Measurements from ENCODE around the gene LACC1.

LACC1 gene

DNA sequence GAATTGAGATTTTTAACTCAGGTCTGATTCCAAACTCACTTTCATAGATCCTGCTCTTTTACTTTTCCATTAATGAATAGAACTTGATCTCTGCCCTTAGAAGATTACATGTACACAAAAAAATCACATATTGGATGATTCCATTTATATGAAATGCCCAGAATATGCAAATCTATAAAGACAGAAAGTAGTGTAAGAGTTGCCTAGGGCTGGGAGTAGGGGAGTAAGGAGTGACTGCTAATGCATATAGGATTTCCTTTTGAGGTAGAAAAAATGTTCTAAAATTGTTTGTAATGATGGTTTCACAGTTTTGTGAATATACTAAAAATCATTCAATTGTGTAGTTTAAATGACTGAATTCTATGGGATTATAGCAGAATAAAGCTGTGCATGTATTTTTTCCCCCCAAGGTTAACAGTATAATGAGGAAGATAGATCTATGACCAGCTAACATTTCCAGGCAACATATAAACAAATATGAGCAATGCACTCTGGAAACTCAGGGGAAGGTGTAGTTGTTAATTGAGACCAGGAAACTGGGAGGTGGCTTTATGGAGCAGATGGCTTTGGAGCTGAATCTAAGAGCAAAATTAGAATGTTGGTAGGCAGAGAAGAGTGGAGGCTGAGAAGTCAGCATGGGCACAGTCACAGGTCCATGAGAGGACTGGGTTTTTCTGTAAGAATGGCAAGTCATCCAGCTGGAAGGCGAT lies 41.4 kb downstream of the LACC1 start:
- H3K9ac ChIP-seq (ENCODE audit: insufficient read length): no peak overlapping the region
- no peak overlapping the region for H3K4me3 ChIP-seq
- TF ChIP-seq EZH2 (IDR thresholded peaks at IDR 0.05) (no peak), FOXP2 (optimal IDR thresholded peaks at IDR 0.05; ENCODE audit: control extremely low read depth, extremely low read length, insufficient read depth) (no peak), POLR2AphosphoS5 (IDR thresholded peaks at IDR 0.05; ENCODE audit: borderline replicate concordance, low read depth, low read length) (no peak)
- DNase-seq (ENCODE audit: low read depth, low spot score): no peak
- no peaks in the 10 kb centered on the region for H3K9me3 ChIP-seq (ENCODE audit: low read depth, low read length)
- no peaks in the 10 kb centered on the region for H3K36me3 ChIP-seq (ENCODE audit: insufficient read depth, low read length)
- no peak overlapping the region for H3K27ac ChIP-seq

DNA sequence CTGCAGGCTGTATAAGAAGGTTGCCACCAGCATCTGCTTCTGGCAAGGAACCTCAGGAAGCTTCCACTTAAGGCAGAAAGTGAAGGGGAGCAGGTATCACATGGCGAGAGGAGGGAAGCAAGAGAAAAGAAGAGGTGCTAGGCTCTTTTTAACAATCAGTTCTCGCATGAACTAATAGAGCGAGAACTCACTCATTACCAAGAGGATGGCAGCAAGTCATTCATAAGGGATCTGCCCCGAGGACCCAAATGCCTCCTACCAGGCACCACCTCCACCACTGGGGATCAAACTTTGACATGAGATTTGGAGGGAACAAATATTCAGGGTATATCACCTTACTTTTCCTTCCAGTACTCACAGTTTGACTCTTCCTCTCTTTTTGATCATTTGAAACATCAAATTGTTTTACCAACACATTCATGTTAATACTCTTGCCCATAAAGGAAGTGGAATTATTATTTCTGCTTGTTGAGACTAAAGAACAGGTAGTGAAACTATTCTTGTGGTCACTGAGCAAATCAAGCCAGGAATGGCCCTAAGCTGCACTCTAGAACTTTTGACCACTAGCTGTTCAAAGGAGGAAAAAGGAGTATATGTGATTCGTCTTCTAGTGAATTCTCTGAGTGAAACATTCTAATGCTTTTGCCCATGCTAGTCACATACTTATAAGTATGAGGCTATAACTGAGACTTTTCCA lies 45.0 kb downstream of the LACC1 start:
- no peak for DNase-seq (ENCODE audit: low read depth, low spot score)
- no peak overlapping the region for H3K9ac ChIP-seq (ENCODE audit: insufficient read length)
- H3K9me3 ChIP-seq (ENCODE audit: low read depth, low read length): no peaks in the 10 kb centered on the region
- no peaks in the 10 kb centered on the region for H3K36me3 ChIP-seq (ENCODE audit: insufficient read depth, low read length)
- TF ChIP-seq FOXP2 (optimal IDR thresholded peaks at IDR 0.05; ENCODE audit: control extremely low read depth, extremely low read length, insufficient read depth): no peak
- no peak for TF ChIP-seq POLR2AphosphoS5 (IDR thresholded peaks at IDR 0.05; ENCODE audit: borderline replicate concordance, low read depth, low read length)
- no peak for TF ChIP-seq EZH2 (IDR thresholded peaks at IDR 0.05)
- no peak overlapping the region for H3K4me3 ChIP-seq
- no peak overlapping the region for H3K27ac ChIP-seq

DNA sequence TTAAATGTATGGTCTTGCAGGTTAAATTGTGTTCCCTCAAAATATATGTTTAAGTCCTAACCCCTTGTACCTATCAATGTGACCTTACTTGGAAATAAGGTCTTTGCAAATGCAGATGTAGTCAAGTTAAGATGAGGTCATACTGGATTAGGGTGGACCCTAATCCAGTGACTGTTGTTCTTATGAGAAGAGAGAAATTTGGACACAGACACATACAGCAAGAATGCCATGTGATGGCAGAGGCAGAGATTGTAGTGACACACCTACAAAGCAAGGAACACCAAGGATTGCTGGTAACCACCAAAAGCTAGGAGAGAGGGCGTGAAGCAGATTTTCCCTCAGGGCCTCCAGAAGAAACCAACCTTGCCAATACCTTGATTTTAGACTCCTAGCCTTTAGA lies 50.2 kb downstream of the LACC1 start:
- no peak for TF ChIP-seq EZH2 (IDR thresholded peaks at IDR 0.05)
- TF ChIP-seq FOXP2 (optimal IDR thresholded peaks at IDR 0.05; ENCODE audit: control extremely low read depth, extremely low read length, insufficient read depth): no peak
- no peak for TF ChIP-seq POLR2AphosphoS5 (IDR thresholded peaks at IDR 0.05; ENCODE audit: borderline replicate concordance, low read depth, low read length)
- no peak for DNase-seq (ENCODE audit: low read depth, low spot score)
- Histone ChIP-seq H3K27ac (no peak overlapping the region), H3K4me3 (no peak overlapping the region), H3K9me3 (ENCODE audit: low read depth, low read length) (no peaks in the 10 kb centered on the region), H3K9ac (ENCODE audit: insufficient read length) (no peak overlapping the region), H3K36me3 (ENCODE audit: insufficient read depth, low read length) (no peaks in the 10 kb centered on the region)

DNA sequence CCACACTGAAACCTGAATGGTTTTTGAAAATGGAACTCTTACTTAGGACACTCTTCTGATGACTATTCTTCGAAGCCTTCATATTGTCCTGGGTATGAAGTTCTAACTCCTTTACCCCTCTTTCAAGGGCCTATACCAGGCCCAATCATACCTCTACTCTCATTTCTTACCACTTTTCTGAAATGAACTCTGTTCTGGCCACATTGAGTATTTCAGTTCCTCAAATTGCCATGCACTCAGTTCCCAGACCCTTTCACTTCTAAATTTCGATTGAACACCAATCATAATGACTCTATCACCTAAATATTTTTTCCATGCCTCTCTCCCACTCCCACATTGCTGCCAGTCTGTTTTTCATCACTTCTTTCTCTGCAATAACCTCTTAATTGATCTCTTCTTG lies 53.7 kb downstream of the LACC1 start:
- Histone ChIP-seq H3K9ac (ENCODE audit: insufficient read length) (no peak overlapping the region), H3K9me3 (ENCODE audit: low read depth, low read length) (no peaks in the 10 kb centered on the region), H3K36me3 (ENCODE audit: insufficient read depth, low read length) (no peaks in the 10 kb centered on the region), H3K27ac (no peak overlapping the region), H3K4me3 (no peak overlapping the region)
- no peak for TF ChIP-seq POLR2AphosphoS5 (IDR thresholded peaks at IDR 0.05; ENCODE audit: borderline replicate concordance, low read depth, low read length)
- no peak for TF ChIP-seq EZH2 (IDR thresholded peaks at IDR 0.05)
- no peak for TF ChIP-seq FOXP2 (optimal IDR thresholded peaks at IDR 0.05; ENCODE audit: control extremely low read depth, extremely low read length, insufficient read depth)
- DNase-seq (ENCODE audit: low read depth, low spot score): no peak

DNA sequence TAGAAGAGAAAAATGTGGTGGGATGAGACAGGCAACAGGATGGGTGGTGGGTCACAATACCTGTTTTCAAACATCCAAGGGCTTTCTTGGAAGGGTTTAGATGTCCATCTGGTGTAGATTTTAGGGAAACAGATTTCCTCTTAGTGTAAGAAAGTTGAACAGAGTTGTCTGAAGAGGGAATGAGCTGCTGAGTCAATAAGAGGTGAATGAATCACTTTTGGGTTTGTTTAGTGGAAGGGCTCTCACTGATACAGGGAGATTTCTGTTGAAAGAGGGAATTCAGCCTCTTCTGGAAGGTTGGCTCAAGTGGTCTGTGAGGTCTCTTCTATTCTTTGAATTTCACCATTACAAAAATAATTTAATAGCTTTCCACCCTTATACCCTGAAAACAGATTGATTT lies 54.6 kb downstream of the LACC1 start:
- TF ChIP-seq EZH2 (IDR thresholded peaks at IDR 0.05) (no peak), POLR2AphosphoS5 (IDR thresholded peaks at IDR 0.05; ENCODE audit: borderline replicate concordance, low read depth, low read length) (no peak), FOXP2 (optimal IDR thresholded peaks at IDR 0.05; ENCODE audit: control extremely low read depth, extremely low read length, insufficient read depth) (no peak)
- no peak for DNase-seq (ENCODE audit: low read depth, low spot score)
- no peak overlapping the region for H3K27ac ChIP-seq
- H3K9ac ChIP-seq (ENCODE audit: insufficient read length): no peak overlapping the region
- H3K4me3 ChIP-seq: no peak overlapping the region
- no peaks in the 10 kb centered on the region for H3K36me3 ChIP-seq (ENCODE audit: insufficient read depth, low read length)
- no peaks in the 10 kb centered on the region for H3K9me3 ChIP-seq (ENCODE audit: low read depth, low read length)

DNA sequence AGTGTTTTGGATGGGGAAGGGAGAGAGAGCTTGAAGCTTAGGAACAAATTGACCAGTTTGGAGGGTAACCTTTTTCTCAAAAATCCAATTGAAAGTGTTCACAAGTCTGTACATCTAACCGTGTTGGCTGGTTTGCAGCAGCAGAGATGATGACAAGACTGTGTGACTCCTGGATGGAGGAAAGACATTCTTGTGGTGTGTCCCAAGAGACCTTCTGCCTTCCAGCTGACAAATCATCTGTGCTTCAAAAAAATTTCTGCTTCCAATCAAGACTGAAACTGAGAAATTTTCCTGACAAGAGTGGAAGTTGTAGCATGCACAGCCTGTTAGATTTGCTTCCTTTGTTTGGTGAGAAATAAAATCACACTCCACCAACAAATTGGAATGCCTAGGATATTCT lies 56.2 kb downstream of the LACC1 start:
- H3K27ac ChIP-seq: no peak overlapping the region
- no peak overlapping the region for H3K9ac ChIP-seq (ENCODE audit: insufficient read length)
- no peaks in the 10 kb centered on the region for H3K9me3 ChIP-seq (ENCODE audit: low read depth, low read length)
- H3K4me3 ChIP-seq: no peak overlapping the region
- DNase-seq (ENCODE audit: low read depth, low spot score): no peak
- TF ChIP-seq POLR2AphosphoS5 (IDR thresholded peaks at IDR 0.05; ENCODE audit: borderline replicate concordance, low read depth, low read length) (no peak), FOXP2 (optimal IDR thresholded peaks at IDR 0.05; ENCODE audit: control extremely low read depth, extremely low read length, insufficient read depth) (no peak), EZH2 (IDR thresholded peaks at IDR 0.05) (no peak)
- no peaks in the 10 kb centered on the region for H3K36me3 ChIP-seq (ENCODE audit: insufficient read depth, low read length)

DNA sequence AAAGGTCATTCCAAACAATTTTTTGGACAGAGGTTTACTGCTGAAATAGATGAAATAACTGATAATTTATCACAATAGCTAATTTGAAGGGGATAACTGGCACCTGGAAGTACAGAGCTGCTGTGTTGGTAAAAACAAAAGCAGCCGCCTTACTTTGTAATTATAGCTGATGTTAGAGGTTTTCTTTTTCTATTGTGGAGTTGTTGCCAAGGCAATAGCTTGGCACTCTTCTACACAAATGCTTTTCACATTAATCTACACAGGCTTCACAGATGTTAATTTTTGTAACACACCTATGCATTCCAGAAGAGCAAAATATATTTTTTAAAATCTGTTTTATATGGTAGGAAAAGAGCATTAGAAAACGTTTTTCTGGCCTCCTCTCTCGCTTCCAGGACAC lies 56.9 kb downstream of the LACC1 start:
- H3K4me3 ChIP-seq: no peak overlapping the region
- H3K9me3 ChIP-seq (ENCODE audit: low read depth, low read length): no peaks in the 10 kb centered on the region
- H3K27ac ChIP-seq: no peak overlapping the region
- H3K36me3 ChIP-seq (ENCODE audit: insufficient read depth, low read length): no peaks in the 10 kb centered on the region
- no peak overlapping the region for H3K9ac ChIP-seq (ENCODE audit: insufficient read length)
- DNase-seq (ENCODE audit: low read depth, low spot score): no peak
- no peak for TF ChIP-seq FOXP2 (optimal IDR thresholded peaks at IDR 0.05; ENCODE audit: control extremely low read depth, extremely low read length, insufficient read depth)
- no peak for TF ChIP-seq POLR2AphosphoS5 (IDR thresholded peaks at IDR 0.05; ENCODE audit: borderline replicate concordance, low read depth, low read length)
- no peak for TF ChIP-seq EZH2 (IDR thresholded peaks at IDR 0.05)

DNA sequence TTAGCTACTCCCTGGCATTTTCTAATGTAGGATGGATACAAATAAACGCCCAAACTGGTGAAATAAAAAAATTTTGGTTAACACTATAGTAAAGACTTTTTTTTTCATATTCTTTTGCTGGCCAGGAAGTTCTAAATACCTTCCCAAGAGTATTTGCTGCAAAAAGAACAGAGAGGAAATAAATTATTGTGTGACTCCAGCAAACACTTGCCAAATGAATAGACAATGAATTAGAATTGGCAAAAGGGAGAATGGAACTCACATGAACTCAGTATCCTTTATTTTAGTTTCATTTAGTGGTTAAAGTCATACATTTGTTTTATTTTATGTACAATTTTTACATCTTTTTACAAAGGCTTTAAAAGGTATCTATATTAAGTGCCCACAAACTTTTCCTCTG lies 58.1 kb downstream of the LACC1 start:
- TF ChIP-seq FOXP2 (optimal IDR thresholded peaks at IDR 0.05; ENCODE audit: control extremely low read depth, extremely low read length, insufficient read depth) (no peak), EZH2 (IDR thresholded peaks at IDR 0.05) (no peak), POLR2AphosphoS5 (IDR thresholded peaks at IDR 0.05; ENCODE audit: borderline replicate concordance, low read depth, low read length) (no peak)
- H3K4me3 ChIP-seq: no peak overlapping the region
- no peaks in the 10 kb centered on the region for H3K9me3 ChIP-seq (ENCODE audit: low read depth, low read length)
- no peak for DNase-seq (ENCODE audit: low read depth, low spot score)
- H3K9ac ChIP-seq (ENCODE audit: insufficient read length): no peak overlapping the region
- H3K36me3 ChIP-seq (ENCODE audit: insufficient read depth, low read length): no peaks in the 10 kb centered on the region
- H3K27ac ChIP-seq: no peak overlapping the region

Measured in SK-N-MC (cell line).